ENCODE data around the gene OR5B12. TPM values are rescaled to one million over a fixed set of nuclear protein-coding genes. Genes with fewer than 3 reads are reported as not detected.
A peak's percentile ranks its signal among the peaks of the same experiment; 100 is the strongest.

OR5B12 gene
- total and polyA plus RNA-seq, 2 donors (not counting 1 experiment from before 2014, with no cell fraction given) = 0.11 TPM; not detected in 1

DNA sequence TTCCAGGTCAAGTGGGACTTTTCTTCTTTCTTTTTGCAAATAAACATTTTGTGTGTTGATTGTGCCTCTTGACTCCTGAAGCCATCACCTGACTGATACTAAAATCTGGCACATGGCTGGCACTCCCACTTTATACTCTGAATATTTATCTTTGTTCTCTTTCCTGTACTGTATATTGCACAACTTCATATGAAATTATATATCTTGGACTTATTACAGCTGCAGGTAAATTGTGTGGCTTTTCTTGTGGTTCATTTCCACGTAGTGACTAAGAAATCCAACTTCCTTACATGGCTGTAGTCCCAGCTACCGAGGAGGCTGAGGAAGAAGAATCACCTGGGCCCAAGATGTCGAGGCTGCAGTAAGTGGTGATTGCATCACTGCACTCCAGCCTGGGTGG is 23.7 kb upstream of the OR5B12 start:
- Histone ChIP-seq H3K4me1 (ENCODE audit: control insufficient read depth, extremely low read depth, insufficient read depth, low read length) (no peaks in the 10 kb centered on the region), H2AFZ (ENCODE audit: low read length) (no peak overlapping the region), H3K9ac (ENCODE audit: insufficient read depth, low read length) (no peak overlapping the region), H4K20me1 (ENCODE audit: control insufficient read depth, extremely low read depth, insufficient read depth, low read length) (no peaks in the 10 kb centered on the region), H3K4me3 (replicated peaks in 1 of 4; ENCODE audit: control extremely low read depth in 1 of 4, insufficient read depth in 1 of 4, low read depth in 3 of 4, low read length in 4 of 4) (no peak overlapping the region), H3K27me3 (ENCODE audit: control insufficient read depth, insufficient read depth, low read length) (no peaks in the 10 kb centered on the region), H3K27ac (ENCODE audit: insufficient read depth, low read length) (no peak overlapping the region), H3K4me2 (ENCODE audit: extremely low read depth, insufficient read depth, low read length) (no peak overlapping the region), H3K9me3 (ENCODE audit: control insufficient read depth, insufficient read depth, low read depth, low read length) (no peaks in the 10 kb centered on the region), H3K36me3 (ENCODE audit: control insufficient read depth, insufficient read depth, low read length) (no peaks in the 10 kb centered on the region), H3K79me2 (ENCODE audit: control insufficient read depth, insufficient read depth, low read length) (no peaks in the 10 kb centered on the region)
- TF ChIP-seq EZH2 (IDR thresholded peaks at IDR 0.05; ENCODE audit: low read length, missing control alignments) = no peak
- DNase-seq (ENCODE audit: low read depth in 2 of 2) = no peak

DNA sequence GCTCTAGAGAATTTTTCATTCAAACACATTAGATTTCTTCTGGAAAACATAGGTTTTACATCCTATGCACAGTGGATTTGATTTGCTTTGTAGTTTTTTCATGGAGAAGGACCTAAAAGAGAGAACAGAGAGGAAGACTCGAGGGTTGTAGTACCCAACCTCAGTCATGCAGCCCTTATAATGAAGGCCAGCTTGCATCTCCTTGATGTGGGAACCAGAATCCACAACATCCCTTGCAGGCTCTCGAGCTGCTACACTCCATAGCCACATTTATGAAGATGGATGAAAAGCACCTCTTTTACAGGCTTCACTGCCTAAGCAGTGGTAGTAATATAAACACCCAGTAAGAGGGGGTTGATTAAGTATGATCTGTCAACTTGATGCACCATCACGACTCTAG is 9.5 kb upstream of the OR5B12 start:
- Histone ChIP-seq H4K20me1 (ENCODE audit: control insufficient read depth, extremely low read depth, insufficient read depth, low read length) (no peaks in the 10 kb centered on the region), H3K4me1 (ENCODE audit: control insufficient read depth, extremely low read depth, insufficient read depth, low read length) (no peaks in the 10 kb centered on the region), H3K9me3 (ENCODE audit: control insufficient read depth, insufficient read depth, low read depth, low read length) (no peaks in the 10 kb centered on the region), H3K27me3 (ENCODE audit: control insufficient read depth, insufficient read depth, low read length) (no peaks in the 10 kb centered on the region), H3K9ac (ENCODE audit: insufficient read depth, low read length) (no peak overlapping the region), H3K79me2 (ENCODE audit: control insufficient read depth, insufficient read depth, low read length) (no peaks in the 10 kb centered on the region), H3K36me3 (ENCODE audit: control insufficient read depth, insufficient read depth, low read length) (no peaks in the 10 kb centered on the region), H3K4me3 (replicated peaks in 1 of 4; ENCODE audit: control extremely low read depth in 1 of 4, insufficient read depth in 1 of 4, low read depth in 3 of 4, low read length in 4 of 4) (no peak overlapping the region), H2AFZ (ENCODE audit: low read length) (no peak overlapping the region), H3K27ac (ENCODE audit: insufficient read depth, low read length) (no peak overlapping the region), H3K4me2 (ENCODE audit: extremely low read depth, insufficient read depth, low read length) (no peak overlapping the region)
- no peak for TF ChIP-seq EZH2 (IDR thresholded peaks at IDR 0.05; ENCODE audit: low read length, missing control alignments)
- TF ChIP-seq, protein P1, sequence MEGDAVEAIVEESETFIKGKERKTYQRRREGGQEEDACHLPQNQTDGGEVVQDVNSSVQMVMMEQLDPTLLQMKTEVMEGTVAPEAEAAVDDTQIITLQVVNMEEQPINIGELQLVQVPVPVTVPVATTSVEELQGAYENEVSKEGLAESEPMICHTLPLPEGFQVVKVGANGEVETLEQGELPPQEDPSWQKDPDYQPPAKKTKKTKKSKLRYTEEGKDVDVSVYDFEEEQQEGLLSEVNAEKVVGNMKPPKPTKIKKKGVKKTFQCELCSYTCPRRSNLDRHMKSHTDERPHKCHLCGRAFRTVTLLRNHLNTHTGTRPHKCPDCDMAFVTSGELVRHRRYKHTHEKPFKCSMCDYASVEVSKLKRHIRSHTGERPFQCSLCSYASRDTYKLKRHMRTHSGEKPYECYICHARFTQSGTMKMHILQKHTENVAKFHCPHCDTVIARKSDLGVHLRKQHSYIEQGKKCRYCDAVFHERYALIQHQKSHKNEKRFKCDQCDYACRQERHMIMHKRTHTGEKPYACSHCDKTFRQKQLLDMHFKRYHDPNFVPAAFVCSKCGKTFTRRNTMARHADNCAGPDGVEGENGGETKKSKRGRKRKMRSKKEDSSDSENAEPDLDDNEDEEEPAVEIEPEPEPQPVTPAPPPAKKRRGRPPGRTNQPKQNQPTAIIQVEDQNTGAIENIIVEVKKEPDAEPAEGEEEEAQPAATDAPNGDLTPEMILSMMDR (conservative IDR thresholded peaks at IDR 0.05 in 1 of 2, IDR thresholded peaks at IDR 0.05 in 1 of 2; ENCODE audit: low read depth in 1 of 2, low read length in 2 of 2) = no peak
- DNase-seq (ENCODE audit: low read depth in 2 of 2) = peak in 1 of 2 donors; percentile 3

DNA sequence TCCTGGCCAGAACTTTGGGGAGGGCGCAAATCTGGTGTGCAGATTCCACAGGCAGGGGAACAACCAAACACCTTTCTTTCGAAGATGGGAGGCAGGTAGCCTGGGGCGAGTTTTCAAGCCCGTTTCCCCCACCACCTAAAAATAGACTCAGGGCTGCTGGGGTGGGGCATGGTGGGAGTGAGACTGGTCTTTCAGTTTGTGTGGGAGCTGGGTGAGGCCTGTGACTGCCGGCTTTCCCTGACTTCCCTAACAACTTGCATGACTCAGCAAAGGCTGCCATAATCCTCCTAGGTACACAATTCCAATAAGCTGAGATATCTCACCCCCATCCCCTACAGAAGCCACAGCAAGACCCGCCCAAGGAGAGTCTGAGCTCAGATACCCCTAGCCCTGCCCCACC is 4.3 kb upstream of the OR5B12 start:
- Histone ChIP-seq H4K20me1 (ENCODE audit: control insufficient read depth, extremely low read depth, insufficient read depth, low read length) (no peaks in the 10 kb centered on the region), H3K4me1 (ENCODE audit: control insufficient read depth, extremely low read depth, insufficient read depth, low read length) (no peaks in the 10 kb centered on the region), H3K27me3 (ENCODE audit: control insufficient read depth, insufficient read depth, low read length) (no peaks in the 10 kb centered on the region), H3K36me3 (ENCODE audit: control insufficient read depth, insufficient read depth, low read length) (no peaks in the 10 kb centered on the region), H3K79me2 (ENCODE audit: control insufficient read depth, insufficient read depth, low read length) (no peaks in the 10 kb centered on the region), H3K9ac (ENCODE audit: insufficient read depth, low read length) (no peak overlapping the region), H3K27ac (ENCODE audit: insufficient read depth, low read length) (no peak overlapping the region), H3K9me3 (ENCODE audit: control insufficient read depth, insufficient read depth, low read depth, low read length) (no peaks in the 10 kb centered on the region), H3K4me3 (replicated peaks in 1 of 4; ENCODE audit: control extremely low read depth in 1 of 4, insufficient read depth in 1 of 4, low read depth in 3 of 4, low read length in 4 of 4) (no peak overlapping the region), H3K4me2 (ENCODE audit: extremely low read depth, insufficient read depth, low read length) (no peak overlapping the region), H2AFZ (ENCODE audit: low read length) (no peak overlapping the region)
- TF ChIP-seq, protein P1 (conservative IDR thresholded peaks at IDR 0.05 in 1 of 2, IDR thresholded peaks at IDR 0.05 in 1 of 2; ENCODE audit: low read depth in 1 of 2, low read length in 2 of 2) = no peak
- TF ChIP-seq EZH2 (IDR thresholded peaks at IDR 0.05; ENCODE audit: low read length, missing control alignments) = no peak
- no peak for DNase-seq (ENCODE audit: low read depth in 2 of 2)

Data from fibroblast of lung (primary cell).